ENCODE data around the gene OR5K4. TPM values are rescaled to one million over a fixed set of nuclear protein-coding genes. Genes with fewer than 3 reads are reported as not detected.

OR5K4 gene
- total RNA-seq, 3 donors from 2014 or later: not detected

DNA sequence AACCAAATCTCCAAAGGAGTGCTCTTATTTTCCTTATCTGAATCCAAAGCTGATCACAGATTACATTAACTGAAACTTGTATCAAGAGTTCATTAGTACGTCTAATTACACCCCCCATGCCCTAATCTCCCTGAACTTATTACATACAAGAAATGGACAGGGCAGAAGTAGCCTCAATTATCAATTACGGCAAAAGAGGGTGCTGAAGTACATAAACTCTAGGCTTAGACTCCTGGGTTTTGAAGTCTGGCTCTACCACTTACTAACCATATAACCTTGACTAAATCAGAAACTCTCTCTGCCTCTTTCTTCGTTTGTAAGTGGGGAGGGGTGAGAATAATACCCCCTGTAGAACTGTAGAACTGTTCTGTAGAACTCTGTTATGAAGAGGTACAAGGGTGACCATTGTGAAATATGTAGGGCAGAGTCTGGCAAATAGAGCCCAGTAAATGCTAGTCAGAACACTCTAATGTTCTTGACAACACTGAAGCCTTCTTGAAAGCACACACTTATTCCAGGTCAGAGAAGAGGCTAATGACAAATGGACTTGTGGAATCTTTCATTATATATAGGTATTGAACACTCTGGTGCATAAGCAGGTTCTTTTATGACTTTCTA lies 19.6 kb upstream of the OR5K4 start:
- ATAC-seq: no peak
- Histone ChIP-seq H3K4me1 (ENCODE audit: low read depth) (no peaks in the 10 kb centered on the region), H3K9me3 (no peaks in the 10 kb centered on the region), H3K36me3 (ENCODE audit: low read depth) (no peaks in the 10 kb centered on the region), H3K4me3 (no peak overlapping the region)
- no peak for DNase-seq
- intact Hi-C loops (cut with DNase I, micrococcal nuclease): loop anchor here in 1 of 2 donors (5.0 kb wide), 1 partner anchor 292 kb away; no protein-coding TSS in a partner anchor
- TF ChIP-seq, protein P1, sequence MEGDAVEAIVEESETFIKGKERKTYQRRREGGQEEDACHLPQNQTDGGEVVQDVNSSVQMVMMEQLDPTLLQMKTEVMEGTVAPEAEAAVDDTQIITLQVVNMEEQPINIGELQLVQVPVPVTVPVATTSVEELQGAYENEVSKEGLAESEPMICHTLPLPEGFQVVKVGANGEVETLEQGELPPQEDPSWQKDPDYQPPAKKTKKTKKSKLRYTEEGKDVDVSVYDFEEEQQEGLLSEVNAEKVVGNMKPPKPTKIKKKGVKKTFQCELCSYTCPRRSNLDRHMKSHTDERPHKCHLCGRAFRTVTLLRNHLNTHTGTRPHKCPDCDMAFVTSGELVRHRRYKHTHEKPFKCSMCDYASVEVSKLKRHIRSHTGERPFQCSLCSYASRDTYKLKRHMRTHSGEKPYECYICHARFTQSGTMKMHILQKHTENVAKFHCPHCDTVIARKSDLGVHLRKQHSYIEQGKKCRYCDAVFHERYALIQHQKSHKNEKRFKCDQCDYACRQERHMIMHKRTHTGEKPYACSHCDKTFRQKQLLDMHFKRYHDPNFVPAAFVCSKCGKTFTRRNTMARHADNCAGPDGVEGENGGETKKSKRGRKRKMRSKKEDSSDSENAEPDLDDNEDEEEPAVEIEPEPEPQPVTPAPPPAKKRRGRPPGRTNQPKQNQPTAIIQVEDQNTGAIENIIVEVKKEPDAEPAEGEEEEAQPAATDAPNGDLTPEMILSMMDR (IDR thresholded peaks at IDR 0.05): no peak

DNA sequence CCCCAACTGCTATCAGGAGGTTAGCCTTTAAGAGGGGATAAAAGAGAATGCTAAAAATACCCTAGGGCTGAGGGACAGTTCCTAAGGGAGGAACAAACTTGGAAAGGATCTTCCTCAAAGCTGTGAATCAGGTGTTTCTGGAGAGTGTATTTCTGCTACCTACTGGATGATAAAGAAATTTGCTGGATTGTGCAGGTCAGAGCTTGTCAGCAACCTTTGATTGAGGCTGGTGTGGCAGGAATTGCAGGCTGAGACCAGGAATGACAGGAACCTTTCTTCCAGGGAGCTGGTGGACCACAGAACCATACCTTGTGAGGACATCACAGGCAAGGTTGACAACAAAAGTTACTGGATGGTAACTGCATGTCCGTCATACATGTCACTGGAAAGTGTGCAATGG lies 14.6 kb upstream of the OR5K4 start:
- H3K9me3 ChIP-seq: no peaks in the 10 kb centered on the region
- no peak overlapping the region for H3K4me3 ChIP-seq
- ATAC-seq (no peak), DNase-seq (no peak)
- TF ChIP-seq, protein P1 (IDR thresholded peaks at IDR 0.05): no peak
- intact Hi-C loops (cut with DNase I, micrococcal nuclease): no loop called here
- H3K36me3 ChIP-seq (ENCODE audit: low read depth): no peaks in the 10 kb centered on the region
- no peaks in the 10 kb centered on the region for H3K4me1 ChIP-seq (ENCODE audit: low read depth)

DNA sequence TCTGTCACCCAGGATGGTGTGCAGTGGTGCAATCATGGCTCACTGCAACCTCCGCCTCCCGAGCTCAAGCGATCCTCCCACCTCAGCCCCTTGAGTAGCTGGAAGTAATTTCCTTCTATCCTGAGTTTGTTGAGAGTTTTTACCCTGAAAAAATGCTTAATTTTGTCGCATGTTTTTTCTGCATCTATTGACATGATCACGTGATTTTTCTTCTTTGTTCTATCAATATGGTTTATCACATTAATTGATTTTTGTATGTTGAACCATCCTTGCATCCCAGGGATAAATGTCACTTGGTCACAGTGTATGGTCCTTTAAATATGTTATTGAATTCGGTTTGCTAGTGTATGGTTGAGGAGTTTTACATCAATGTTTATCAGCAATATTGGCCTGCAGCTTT lies 11.9 kb upstream of the OR5K4 start:
- no peaks in the 10 kb centered on the region for H3K9me3 ChIP-seq
- intact Hi-C loops (cut with DNase I, micrococcal nuclease): no loop called here
- H3K4me3 ChIP-seq: no peak overlapping the region
- H3K4me1 ChIP-seq (ENCODE audit: low read depth): no peaks in the 10 kb centered on the region
- no peak for DNase-seq
- ATAC-seq: no peak
- TF ChIP-seq, protein P1 (IDR thresholded peaks at IDR 0.05): no peak
- no peaks in the 10 kb centered on the region for H3K36me3 ChIP-seq (ENCODE audit: low read depth)

DNA sequence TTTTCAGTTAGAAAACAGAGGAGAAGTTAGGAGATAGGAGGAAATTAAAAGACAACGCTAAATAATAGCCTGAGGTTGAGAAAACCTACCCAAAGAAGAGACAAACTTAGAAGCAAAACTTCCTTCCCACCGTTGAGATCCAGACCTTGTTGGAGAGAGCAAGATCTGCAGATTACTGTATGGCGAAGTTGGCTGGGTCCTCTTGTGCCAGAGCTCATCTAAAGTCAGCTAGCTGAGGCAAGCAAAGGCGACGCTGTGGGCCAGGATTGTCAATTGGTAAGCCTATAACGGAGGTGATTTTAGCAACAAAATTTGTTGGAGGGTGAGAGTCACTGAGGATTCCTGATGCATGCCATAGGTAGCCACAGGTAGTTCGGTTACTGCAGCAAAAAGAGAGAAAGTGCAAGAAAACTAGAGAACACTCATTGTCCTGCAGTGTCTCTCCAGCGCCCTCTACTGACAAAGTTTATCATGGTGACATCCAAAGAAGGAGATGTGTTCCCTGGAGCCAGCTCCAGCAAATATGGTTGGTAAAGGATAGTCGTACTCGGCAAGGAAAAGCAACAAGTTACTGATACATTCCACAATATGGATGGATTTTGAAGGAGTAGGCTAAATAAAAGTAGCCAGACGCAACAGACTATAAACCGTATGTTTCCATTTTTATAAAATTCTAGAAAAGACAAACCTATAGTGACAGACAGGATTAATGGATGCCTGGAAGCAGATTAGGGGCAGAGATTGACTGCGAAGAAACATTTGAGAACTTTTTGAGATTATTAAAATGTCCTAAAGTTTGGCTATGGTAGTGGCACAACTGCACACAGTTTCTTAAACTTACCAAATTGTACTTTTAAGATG lies 9.8 kb upstream of the OR5K4 start:
- no peaks in the 10 kb centered on the region for H3K9me3 ChIP-seq
- H3K4me3 ChIP-seq: no peak overlapping the region
- no peaks in the 10 kb centered on the region for H3K4me1 ChIP-seq (ENCODE audit: low read depth)
- intact Hi-C loops (cut with DNase I, micrococcal nuclease): no loop called here
- TF ChIP-seq, protein P1 (IDR thresholded peaks at IDR 0.05): no peak
- no peaks in the 10 kb centered on the region for H3K36me3 ChIP-seq (ENCODE audit: low read depth)
- peak in 1 of 3 donors; percentile 73 for DNase-seq
- ATAC-seq: peak; percentile 40

DNA sequence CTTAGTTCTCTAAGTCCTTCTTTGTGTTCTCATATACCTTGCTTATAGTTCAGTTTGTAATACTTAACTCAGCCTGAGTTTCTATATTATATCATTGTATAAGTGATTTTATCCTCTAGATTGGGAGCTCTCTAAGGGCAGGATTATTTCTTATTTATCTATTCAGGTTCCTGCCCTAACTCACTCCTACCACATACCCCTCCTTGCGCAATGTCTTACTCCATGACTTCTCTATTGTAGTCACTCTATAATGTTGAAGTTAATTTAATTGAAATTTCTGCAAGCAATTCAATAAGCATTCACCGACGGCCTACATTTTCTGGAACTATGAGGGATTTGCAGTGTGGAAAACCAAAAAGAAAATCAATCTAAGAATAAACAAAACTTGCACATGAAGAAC lies 3.6 kb upstream of the OR5K4 start:
- ATAC-seq: no peak
- TF ChIP-seq, protein P1 (IDR thresholded peaks at IDR 0.05): no peak
- Histone ChIP-seq H3K4me1 (ENCODE audit: low read depth) (no peaks in the 10 kb centered on the region), H3K36me3 (ENCODE audit: low read depth) (no peaks in the 10 kb centered on the region), H3K4me3 (no peak overlapping the region), H3K9me3 (no peaks in the 10 kb centered on the region)
- intact Hi-C loops (cut with DNase I, micrococcal nuclease): no loop called here
- no peak for DNase-seq
